Measurements from ENCODE around the gene RASGEF1C. TPM values are rescaled to one million over a fixed set of nuclear protein-coding genes. Genes with fewer than 3 reads are reported as not detected.

The RASGEF1C gene
- total RNA-seq, 6 experiments from 2014 or later = not detected

- Mint-ChIP-seq H3K4me1 (ENCODE audit: low read depth) (no peaks in the 10 kb centered on the region), H3K36me3 (ENCODE audit: low read depth) (peaks cover 6% of the 10 kb centered on the region; the same call in 1 of the 2 replicates), H3K27ac (no peak overlapping the region), H3K9me3 (peaks cover 25% of the 10 kb centered on the region), H3K27me3 (ENCODE audit: insufficient read depth) (peaks cover 4% of the 10 kb centered on the region; the same call in 1 of the 2 replicates), H3K4me3 (no peak overlapping the region)
- TF ChIP-seq CTCF (IDR thresholded peaks at IDR 0.05) = no peak
- no peak for DNase-seq
Measured at GRCh38 chr5:180098991-180099732, 109.8 kb downstream of the RASGEF1C start.

- H3K9me3 Mint-ChIP-seq = peaks cover 25% of the 10 kb centered on the region
- peaks cover 6% of the 10 kb centered on the region; the same call in 1 of the 2 replicates for H3K36me3 Mint-ChIP-seq (ENCODE audit: low read depth)
- TF ChIP-seq CTCF (IDR thresholded peaks at IDR 0.05) = no peak
- no peak for DNase-seq
- H3K27ac Mint-ChIP-seq = no peak overlapping the region
- H3K27me3 Mint-ChIP-seq (ENCODE audit: insufficient read depth) = peaks cover 4% of the 10 kb centered on the region; the same call in 1 of the 2 replicates
- no peak overlapping the region for H3K4me3 Mint-ChIP-seq
- no peaks in the 10 kb centered on the region for H3K4me1 Mint-ChIP-seq (ENCODE audit: low read depth)
Measured at GRCh38 chr5:180098526-180098925, 110.5 kb downstream of the RASGEF1C start.

- Mint-ChIP-seq H3K36me3 (ENCODE audit: low read depth) (peaks cover 6% of the 10 kb centered on the region; the same call in 1 of the 2 replicates), H3K27ac (no peak overlapping the region), H3K9me3 (peaks cover 27% of the 10 kb centered on the region), H3K4me1 (ENCODE audit: low read depth) (no peaks in the 10 kb centered on the region), H3K4me3 (no peak overlapping the region), H3K27me3 (ENCODE audit: insufficient read depth) (peaks cover 4% of the 10 kb centered on the region; the same call in 1 of the 2 replicates)
- TF ChIP-seq CTCF (IDR thresholded peaks at IDR 0.05) = no peak
- DNase-seq = no peak
Measured at GRCh38 chr5:180097926-180098325, 111.1 kb downstream of the RASGEF1C start.

GRCh38 chr5:180097163-180097894 lies 111.7 kb downstream of the RASGEF1C start:
- no peak for DNase-seq
- peaks cover 4% of the 10 kb centered on the region; the same call in 1 of the 2 replicates for H3K27me3 Mint-ChIP-seq (ENCODE audit: insufficient read depth)
- peaks cover 6% of the 10 kb centered on the region; the same call in 1 of the 2 replicates for H3K36me3 Mint-ChIP-seq (ENCODE audit: low read depth)
- H3K9me3 Mint-ChIP-seq = peaks cover 28% of the 10 kb centered on the region
- no peaks in the 10 kb centered on the region for H3K4me1 Mint-ChIP-seq (ENCODE audit: low read depth)
- H3K27ac Mint-ChIP-seq = no peak overlapping the region
- TF ChIP-seq CTCF (IDR thresholded peaks at IDR 0.05) = no peak
- no peak overlapping the region for H3K4me3 Mint-ChIP-seq

- no peak overlapping the region for H3K4me3 Mint-ChIP-seq
- no peak for DNase-seq
- no peak for TF ChIP-seq CTCF (IDR thresholded peaks at IDR 0.05)
- H3K27ac Mint-ChIP-seq = no peak overlapping the region
- peaks cover 28% of the 10 kb centered on the region for H3K9me3 Mint-ChIP-seq
- peaks cover 4% of the 10 kb centered on the region; the same call in 1 of the 2 replicates for H3K27me3 Mint-ChIP-seq (ENCODE audit: insufficient read depth)
- H3K36me3 Mint-ChIP-seq (ENCODE audit: low read depth) = peaks cover 6% of the 10 kb centered on the region; the same call in 1 of the 2 replicates
- H3K4me1 Mint-ChIP-seq (ENCODE audit: low read depth) = no peaks in the 10 kb centered on the region
Measured at GRCh38 chr5:180096616-180097015, 112.4 kb downstream of the RASGEF1C start.
